Prostate gland (tissue), 2 donors: Measurements from ENCODE around the gene ACVR1.

Source experiments
- POLR2A ChIP-seq: fragments of 450-650 bp; IDR thresholded peaks from one replicate; pipeline ENCODE4 v1.6.1; 2016; ENCODE audit warnings: antibody characterized with exemption, mild to moderate bottlenecking
- POLR2AphosphoS5 ChIP-seq: sonication (generic); formaldehyde crosslinking; IDR thresholded peaks from one replicate; pipeline ENCODE4 v1.6.1; 2017; ENCODE audit warnings: antibody characterized with exemption
- TF ChIP-seq, protein P1 (sequence below), 4 experiments: fragments of 200-600 bp in 2 of 4; fragments of 450-650 bp in 2 of 4; sonication (generic) in 2 of 4; IDR thresholded peaks; 1 replicate in 3 of 4; 2 replicates in 1 of 4; pipeline ENCODE4 v1.5.1; 2016 to 2019; ENCODE audit warnings: antibody characterized with exemption in 4 of 4, mild to moderate bottlenecking in 2 of 4, moderate library complexity in 2 of 4

DNA sequence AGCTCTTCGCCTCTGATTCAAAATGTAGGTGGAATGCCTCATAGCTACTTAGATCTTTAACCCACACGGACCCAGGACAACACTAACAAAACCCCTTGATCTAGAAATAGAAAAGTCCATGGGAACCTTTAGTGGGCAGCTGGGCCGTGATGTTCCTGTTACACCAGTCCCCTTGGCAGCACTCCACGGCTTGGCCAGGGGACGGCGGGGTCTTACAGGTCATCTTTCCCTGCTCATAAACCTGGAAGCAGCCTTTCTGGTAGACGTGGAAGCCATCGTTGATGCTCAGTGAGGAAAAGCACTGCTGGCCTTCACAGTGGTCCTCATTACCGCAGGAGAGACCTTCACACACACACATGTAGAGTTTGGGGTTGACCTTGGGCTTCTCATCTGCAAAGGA is 95.9 kb downstream of the ACVR1 start:
- TF ChIP-seq, protein P1, sequence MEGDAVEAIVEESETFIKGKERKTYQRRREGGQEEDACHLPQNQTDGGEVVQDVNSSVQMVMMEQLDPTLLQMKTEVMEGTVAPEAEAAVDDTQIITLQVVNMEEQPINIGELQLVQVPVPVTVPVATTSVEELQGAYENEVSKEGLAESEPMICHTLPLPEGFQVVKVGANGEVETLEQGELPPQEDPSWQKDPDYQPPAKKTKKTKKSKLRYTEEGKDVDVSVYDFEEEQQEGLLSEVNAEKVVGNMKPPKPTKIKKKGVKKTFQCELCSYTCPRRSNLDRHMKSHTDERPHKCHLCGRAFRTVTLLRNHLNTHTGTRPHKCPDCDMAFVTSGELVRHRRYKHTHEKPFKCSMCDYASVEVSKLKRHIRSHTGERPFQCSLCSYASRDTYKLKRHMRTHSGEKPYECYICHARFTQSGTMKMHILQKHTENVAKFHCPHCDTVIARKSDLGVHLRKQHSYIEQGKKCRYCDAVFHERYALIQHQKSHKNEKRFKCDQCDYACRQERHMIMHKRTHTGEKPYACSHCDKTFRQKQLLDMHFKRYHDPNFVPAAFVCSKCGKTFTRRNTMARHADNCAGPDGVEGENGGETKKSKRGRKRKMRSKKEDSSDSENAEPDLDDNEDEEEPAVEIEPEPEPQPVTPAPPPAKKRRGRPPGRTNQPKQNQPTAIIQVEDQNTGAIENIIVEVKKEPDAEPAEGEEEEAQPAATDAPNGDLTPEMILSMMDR (IDR thresholded peaks at IDR 0.05): no peak
- TF ChIP-seq POLR2AphosphoS5 (no peak), POLR2A (no peak)
